OCI-LY1 (cell line): ENCODE data around the gene TTN.

Experiments used
- H2AFZ ChIP-seq: fragments of 200-600 bp; sonication (generic), shearing (Covaris generic); 2 replicates; pipeline ENCODE4 v1.6.0; 2014; ENCODE audit warnings: antibody characterized with exemption, mild to moderate bottlenecking, low read length
- H3F3A ChIP-seq: fragments of 200-600 bp; sonication (generic), shearing (Covaris generic); 2 replicates; pipeline ENCODE4 v1.6.0; 2014; ENCODE audit warnings: mild to moderate bottlenecking, antibody characterized with exemption, low read length, moderate library complexity; ENCODE audit not compliant: insufficient read depth
- H3K27ac ChIP-seq: fragments of 200-600 bp; sonication (generic); 2 replicates; pipeline ENCODE4 v1.5.1; 2014; ENCODE audit warnings: low read length, mixed run types, mild to moderate bottlenecking, low read depth; ENCODE audit not compliant: poor library complexity, severe bottlenecking
- H3K27me3 ChIP-seq: fragments of 200-600 bp; sonication (generic); 2 replicates; pipeline ENCODE4 v1.6.0; 2014; ENCODE audit warnings: antibody characterized with exemption, mild to moderate bottlenecking, low read length, moderate library complexity; ENCODE audit not compliant: insufficient read depth
- H3K36me3 ChIP-seq: fragments of 200-600 bp; sonication (generic); 2 replicates; pipeline ENCODE4 v1.6.1; 2014; ENCODE audit warnings: mild to moderate bottlenecking, antibody characterized with exemption, low read length, moderate library complexity, mixed read lengths; ENCODE audit not compliant: insufficient read depth
- H3K4me1 ChIP-seq: fragments of 200-600 bp; sonication (generic); 2 replicates; pipeline ENCODE4 v1.5.1; 2014; ENCODE audit warnings: mild to moderate bottlenecking, low read length, moderate library complexity; ENCODE audit not compliant: insufficient read depth, severe bottlenecking
- H3K4me2 ChIP-seq: fragments of 200-600 bp; sonication (generic), shearing (Covaris generic); 2 replicates; pipeline ENCODE4 v1.6.1; 2014; ENCODE audit warnings: low read length
- H3K4me3 ChIP-seq: fragments of 200-600 bp; sonication (generic); 2 replicates; pipeline ENCODE4 v1.5.1; 2014; ENCODE audit warnings: low read length, low read depth, mild to moderate bottlenecking, mixed read lengths; ENCODE audit not compliant: poor library complexity, severe bottlenecking
- H3K79me2 ChIP-seq: fragments of 200-600 bp; shearing (Covaris generic); 2 replicates; pipeline ENCODE4 v1.6.1; 2016; ENCODE audit warnings: mixed run types, low read length, mixed read lengths; ENCODE audit not compliant: insufficient read depth
- H3K9ac ChIP-seq: fragments of 200-600 bp; sonication (generic), shearing (Covaris generic); 2 replicates; pipeline ENCODE4 v1.6.1; 2014; ENCODE audit warnings: mild to moderate bottlenecking, low read length, mixed read lengths
- H3K9me2 ChIP-seq: fragments of 200-600 bp; sonication (generic), shearing (Covaris generic); 2 replicates; pipeline ENCODE4 v1.6.1; 2014; ENCODE audit warnings: low read depth, mild to moderate bottlenecking, low read length, mixed read lengths
- H3K9me3 ChIP-seq: fragments of 200-600 bp; shearing (Covaris generic); 2 replicates; pipeline ENCODE4 v1.6.1; 2014; ENCODE audit warnings: low read length, mixed read lengths
- H4K20me1 ChIP-seq: fragments of 200-600 bp; sonication (generic), shearing (Covaris generic); 2 replicates; pipeline ENCODE4 v1.6.0; 2016; ENCODE audit warnings: mild to moderate bottlenecking, low read length; ENCODE audit not compliant: insufficient read depth
- EZH2 ChIP-seq: fragments of 200-600 bp; sonication (generic), shearing (Covaris generic); IDR thresholded peaks from 2 replicates; pipeline ENCODE4 v1.8.0; 2017; ENCODE audit warnings: borderline replicate concordance, mixed run types, mild to moderate bottlenecking, antibody characterized with exemption, low read length, moderate library complexity, mixed read lengths
- TF ChIP-seq, protein P1 (sequence below): fragments of 200-600 bp; sonication (generic), shearing (Covaris generic); IDR thresholded peaks from 2 replicates; pipeline ENCODE4 v1.5.1; 2017; ENCODE audit warnings: mild to moderate bottlenecking, antibody characterized with exemption, low read length, moderate library complexity, mixed read lengths

The TTN gene

DNA sequence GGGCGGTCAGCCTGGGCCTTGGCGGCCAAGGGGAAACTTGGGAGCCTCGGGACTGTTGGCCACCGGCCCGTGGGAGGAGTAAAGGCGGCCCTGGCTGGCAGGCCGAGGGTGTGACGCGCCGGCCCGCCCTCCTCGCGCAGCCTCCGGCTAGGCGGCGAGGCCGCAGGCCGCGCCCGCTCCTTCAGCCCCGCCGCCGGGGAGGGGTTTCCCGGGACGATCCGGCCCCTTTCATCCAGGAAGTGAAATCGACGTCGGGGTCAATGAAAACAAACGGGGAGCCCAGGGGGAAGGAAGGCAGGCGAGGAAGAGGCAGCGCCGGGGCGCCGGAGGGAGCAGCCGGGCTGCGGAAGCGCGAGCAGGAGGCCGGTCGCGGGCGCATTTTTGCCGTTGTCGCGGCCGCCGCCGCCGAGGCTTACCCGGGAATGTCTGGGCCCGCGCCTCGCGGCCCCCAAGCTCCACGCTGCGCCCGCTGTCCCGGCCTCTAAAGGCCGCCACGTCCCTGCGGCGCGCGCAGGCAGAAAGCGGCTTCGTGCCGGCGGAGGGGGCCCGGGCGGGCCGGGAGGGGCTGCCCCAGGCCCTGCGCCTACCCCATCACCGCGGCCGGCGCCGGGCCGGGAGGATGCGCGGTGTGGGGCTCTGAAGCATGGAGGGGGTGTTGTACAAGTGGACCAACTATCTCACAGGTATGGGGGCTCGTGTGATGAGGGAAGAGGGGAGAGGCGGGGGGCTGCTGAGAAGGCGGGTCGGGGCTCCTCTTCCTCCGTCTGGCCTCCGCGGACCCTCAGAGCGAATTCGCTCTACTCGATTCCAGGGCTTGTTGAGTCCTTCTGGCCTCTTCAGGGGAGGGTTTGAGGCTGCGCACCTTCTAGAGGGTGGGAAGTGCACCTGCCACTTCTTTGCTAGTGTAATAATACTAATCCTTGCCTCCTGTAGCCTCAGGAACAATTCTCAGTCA is 326.7 kb downstream of the TTN start, which contains the start of gene PLEKHA3:
TSS of gene PLEKHA3 (plus strand) at position 231 of the 955 bp plus-strand sequence. CDS start at position 644, 413 bp downstream.
- peaks cover 44% of the 10 kb centered on the region for H3K4me1 ChIP-seq
- H3K4me3 ChIP-seq = peak within 1 kb of the TSS; percentile 89
- no peaks in the 10 kb centered on the region for H3K9me2 ChIP-seq

DNA sequence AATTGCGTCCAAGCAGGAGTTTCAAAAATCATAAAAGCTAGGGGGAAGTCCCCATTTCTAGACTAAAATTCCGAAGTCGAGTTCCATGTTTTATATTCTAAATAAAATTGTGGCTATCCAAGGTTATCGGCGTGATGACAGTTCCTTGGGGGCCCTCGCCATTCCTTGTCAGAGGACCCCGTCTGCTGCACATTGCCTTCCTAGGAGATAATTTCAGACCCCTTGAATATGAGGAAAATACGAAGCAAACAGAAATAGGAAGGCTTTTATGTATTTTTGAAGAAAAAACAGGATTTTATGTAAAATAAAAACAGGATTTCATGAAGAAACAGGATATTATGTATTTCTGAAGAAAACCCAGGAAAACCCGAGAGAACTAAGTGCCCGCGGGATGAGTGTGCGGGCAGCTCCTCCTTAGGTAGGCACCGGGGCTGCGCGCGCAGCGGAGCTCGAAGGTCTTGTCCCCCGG is 327.4 kb downstream of the TTN start:
- Histone ChIP-seq H3K4me3 (peak overlapping the region; percentile 89), H3K9ac (peak overlapping the region; percentile 71), H3F3A (no peaks in the 10 kb centered on the region), H3K36me3 (no peaks in the 10 kb centered on the region), H3K79me2 (peaks cover 36% of the 10 kb centered on the region), H3K9me3 (no peaks in the 10 kb centered on the region), H2AFZ (peak overlapping the region; percentile 66; the same call in 1 of the 2 replicates), H3K27me3 (no peaks in the 10 kb centered on the region), H3K9me2 (no peaks in the 10 kb centered on the region), H3K27ac (peak overlapping the region; percentile 72), H4K20me1 (no peaks in the 10 kb centered on the region), H3K4me2 (peak overlapping the region; percentile 90), H3K4me1 (peaks cover 43% of the 10 kb centered on the region)
- TF ChIP-seq, protein P1, sequence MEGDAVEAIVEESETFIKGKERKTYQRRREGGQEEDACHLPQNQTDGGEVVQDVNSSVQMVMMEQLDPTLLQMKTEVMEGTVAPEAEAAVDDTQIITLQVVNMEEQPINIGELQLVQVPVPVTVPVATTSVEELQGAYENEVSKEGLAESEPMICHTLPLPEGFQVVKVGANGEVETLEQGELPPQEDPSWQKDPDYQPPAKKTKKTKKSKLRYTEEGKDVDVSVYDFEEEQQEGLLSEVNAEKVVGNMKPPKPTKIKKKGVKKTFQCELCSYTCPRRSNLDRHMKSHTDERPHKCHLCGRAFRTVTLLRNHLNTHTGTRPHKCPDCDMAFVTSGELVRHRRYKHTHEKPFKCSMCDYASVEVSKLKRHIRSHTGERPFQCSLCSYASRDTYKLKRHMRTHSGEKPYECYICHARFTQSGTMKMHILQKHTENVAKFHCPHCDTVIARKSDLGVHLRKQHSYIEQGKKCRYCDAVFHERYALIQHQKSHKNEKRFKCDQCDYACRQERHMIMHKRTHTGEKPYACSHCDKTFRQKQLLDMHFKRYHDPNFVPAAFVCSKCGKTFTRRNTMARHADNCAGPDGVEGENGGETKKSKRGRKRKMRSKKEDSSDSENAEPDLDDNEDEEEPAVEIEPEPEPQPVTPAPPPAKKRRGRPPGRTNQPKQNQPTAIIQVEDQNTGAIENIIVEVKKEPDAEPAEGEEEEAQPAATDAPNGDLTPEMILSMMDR = no peak
- no peak for TF ChIP-seq EZH2

More for the DNA sequence above, 326.7 kb downstream of the TTN start, which contains the start of gene PLEKHA3:
- Histone ChIP-seq H3K36me3 (no peaks in the 10 kb centered on the region), H3F3A (no peaks in the 10 kb centered on the region), H3K27me3 (no peaks in the 10 kb centered on the region), H3K4me2 (peak within 1 kb of the TSS; percentile 90), H3K79me2 (peaks cover 36% of the 10 kb centered on the region), H3K9me3 (no peaks in the 10 kb centered on the region), H4K20me1 (no peaks in the 10 kb centered on the region), H3K9ac (peak within 1 kb of the TSS; percentile 71), H3K27ac (peak within 1 kb of the TSS; percentile 72), H2AFZ (peak within 1 kb of the TSS; percentile 66; the same call in 1 of the 2 replicates)
- no peak for TF ChIP-seq EZH2
- TF ChIP-seq, protein P1 = no peak

DNA sequence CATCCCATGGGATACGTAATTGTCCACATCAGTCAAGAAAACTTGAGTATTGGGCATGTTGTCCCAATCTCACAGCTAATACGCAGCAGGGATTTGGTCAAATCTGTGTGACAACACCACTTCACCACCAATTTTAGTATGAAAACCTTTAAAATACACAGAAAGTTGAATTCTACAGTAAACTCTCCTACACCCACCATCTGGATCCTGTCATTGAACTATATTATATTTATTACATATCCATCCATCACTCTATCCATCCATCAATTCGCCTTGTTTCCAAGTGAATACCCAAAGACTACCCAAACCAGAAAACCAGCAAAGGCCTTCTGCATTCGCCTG is 328.0 kb downstream of the TTN start:
- peak overlapping the region; percentile 72 for H3K27ac ChIP-seq

More for the DNA sequence above, 328.0 kb downstream of the TTN start:
- Histone ChIP-seq H4K20me1 (no peaks in the 10 kb centered on the region), H3K36me3 (no peaks in the 10 kb centered on the region), H3K9me2 (no peaks in the 10 kb centered on the region), H2AFZ (no peak overlapping the region), H3K27me3 (no peaks in the 10 kb centered on the region), H3K9me3 (no peaks in the 10 kb centered on the region), H3K4me1 (peaks cover 39% of the 10 kb centered on the region), H3K4me2 (peak overlapping the region; percentile 90), H3K4me3 (peak overlapping the region; percentile 89), H3K79me2 (peaks cover 34% of the 10 kb centered on the region), H3F3A (no peaks in the 10 kb centered on the region), H3K9ac (no peak overlapping the region; the same call in 1 of the 2 replicates)
- TF ChIP-seq, protein P1 = no peak; the same call in 1 of the 2 replicates
- no peak for TF ChIP-seq EZH2
